ENCODE results near the gene ITPR2.
A peak's percentile ranks its signal among the peaks of the same experiment; 100 is the strongest.

Gene ITPR2

DNA sequence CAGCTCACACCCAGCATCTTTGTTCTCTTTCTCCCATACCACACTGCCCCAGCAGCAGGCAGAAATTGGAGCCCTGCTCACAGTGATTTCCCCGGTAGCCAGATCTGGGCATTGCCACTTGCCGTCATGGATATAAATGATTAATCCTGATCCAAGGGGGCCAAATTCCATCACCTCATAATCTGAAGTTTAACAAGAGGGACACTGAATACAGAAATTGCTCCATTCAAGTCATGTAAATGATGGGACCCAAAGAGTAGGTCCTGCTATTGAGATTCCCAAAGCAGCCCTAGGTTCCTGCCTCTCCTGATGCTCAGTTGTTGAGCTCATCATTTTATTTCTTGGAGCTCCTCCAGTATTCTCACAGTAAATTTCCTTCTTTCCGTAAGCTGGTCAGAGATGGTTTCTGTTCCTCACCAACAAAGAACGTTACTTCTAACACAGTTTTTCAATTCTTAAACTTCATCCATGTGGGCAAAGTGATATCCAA lies 11.7 kb downstream of the ITPR2 start:
- DNase-seq (ENCODE audit: low read depth): peak; percentile 24

DNA sequence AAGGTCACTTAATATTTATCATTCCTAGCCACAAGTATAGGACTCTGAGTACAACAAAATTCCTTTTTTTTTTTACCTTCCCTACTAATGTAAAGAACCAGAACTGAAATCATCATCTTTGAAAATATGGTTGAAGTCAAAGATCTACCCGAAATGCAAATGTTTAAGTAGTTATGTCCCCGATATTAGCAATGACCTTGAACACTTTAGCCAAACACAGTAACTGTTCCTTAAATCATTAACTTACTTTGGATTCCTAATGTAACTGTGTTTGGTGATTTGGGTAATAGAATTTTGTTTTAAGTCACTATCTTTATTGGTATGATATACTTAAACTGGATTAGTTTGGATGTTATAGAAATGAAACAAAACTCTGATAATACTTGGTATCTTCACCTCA lies 14.4 kb downstream of the ITPR2 start:
- no peak for DNase-seq (ENCODE audit: low read depth)

DNA sequence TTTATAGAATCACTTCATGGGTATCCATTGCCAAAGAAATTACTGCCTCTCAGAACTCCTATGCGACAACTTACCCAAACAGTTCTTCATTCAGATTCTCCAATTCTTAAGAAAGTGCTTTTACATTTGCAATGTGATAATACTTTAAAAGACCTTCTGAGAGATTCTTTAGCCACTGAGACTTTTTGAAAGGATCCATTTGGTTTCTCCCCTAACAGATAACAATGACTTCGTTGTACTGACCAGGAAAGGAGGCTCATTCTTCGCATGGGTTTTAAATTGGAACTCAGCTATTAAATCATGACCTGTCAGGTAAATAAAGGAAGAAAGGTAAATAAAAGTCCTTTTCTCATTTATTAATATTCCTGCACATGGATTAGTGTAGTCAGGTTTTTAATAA lies 14.8 kb downstream of the ITPR2 start:
- DNase-seq (ENCODE audit: low read depth): no peak

DNA sequence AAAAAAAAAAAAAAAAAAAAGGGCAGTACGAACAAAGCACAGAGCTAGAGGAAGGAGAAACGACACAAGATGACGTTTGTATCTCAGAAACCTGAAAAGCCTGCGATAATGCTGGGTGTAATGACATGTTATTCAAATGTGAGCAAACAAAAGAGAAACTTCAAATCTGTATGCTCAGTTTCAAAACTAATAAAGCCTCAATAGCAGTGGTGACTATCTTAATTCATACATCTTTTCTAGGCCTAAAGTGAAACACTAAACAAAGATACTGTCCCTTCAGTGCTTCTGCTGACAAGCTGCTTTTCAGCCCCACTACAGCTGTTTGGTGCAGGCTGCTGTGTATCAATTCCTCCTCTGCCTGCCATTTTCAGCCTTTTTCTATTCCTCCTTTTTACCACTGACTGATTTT lies 15.8 kb downstream of the ITPR2 start:
- DNase-seq (ENCODE audit: low read depth): no peak

DNA sequence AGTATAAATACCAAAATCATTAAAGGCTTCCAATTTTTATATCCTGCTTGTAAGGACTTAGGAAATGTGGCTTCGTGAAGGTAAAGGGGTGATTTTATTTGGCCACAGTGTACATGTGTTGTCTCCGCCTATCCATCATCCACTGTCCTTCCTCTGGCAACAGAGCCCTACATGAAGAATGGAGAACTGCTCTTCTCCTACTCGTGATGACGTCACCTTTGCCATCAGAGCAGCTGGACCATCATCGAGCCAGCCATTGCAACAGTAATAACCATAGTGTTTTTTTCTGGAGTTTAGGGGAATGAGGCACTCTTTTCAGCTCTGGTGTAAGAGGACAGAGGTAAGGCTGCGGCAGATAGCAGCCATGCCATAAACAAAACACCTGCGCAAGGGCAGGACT lies 19.2 kb downstream of the ITPR2 start:
- no peak for DNase-seq (ENCODE audit: low read depth)

DNA sequence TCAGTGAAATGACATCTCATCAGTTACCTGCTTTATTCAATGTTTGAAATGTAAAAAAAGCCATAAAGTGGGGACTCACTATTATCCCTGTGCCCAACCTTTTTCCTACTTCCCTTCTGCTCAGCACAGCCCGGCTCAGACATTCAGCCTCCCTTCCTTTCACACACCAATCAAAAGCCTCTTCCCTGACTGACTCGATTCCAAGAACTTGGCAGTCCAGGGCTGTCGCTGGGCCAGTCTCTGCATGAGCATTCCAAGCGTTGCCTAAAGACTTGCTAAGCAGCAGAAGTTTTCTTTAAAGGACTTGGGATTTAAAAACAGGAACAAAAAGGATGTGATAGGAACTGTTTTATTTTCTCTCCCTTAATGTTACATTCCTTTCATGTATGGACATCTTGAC lies 22.7 kb downstream of the ITPR2 start:
- peak; percentile 84 for DNase-seq (ENCODE audit: low read depth)

DNA sequence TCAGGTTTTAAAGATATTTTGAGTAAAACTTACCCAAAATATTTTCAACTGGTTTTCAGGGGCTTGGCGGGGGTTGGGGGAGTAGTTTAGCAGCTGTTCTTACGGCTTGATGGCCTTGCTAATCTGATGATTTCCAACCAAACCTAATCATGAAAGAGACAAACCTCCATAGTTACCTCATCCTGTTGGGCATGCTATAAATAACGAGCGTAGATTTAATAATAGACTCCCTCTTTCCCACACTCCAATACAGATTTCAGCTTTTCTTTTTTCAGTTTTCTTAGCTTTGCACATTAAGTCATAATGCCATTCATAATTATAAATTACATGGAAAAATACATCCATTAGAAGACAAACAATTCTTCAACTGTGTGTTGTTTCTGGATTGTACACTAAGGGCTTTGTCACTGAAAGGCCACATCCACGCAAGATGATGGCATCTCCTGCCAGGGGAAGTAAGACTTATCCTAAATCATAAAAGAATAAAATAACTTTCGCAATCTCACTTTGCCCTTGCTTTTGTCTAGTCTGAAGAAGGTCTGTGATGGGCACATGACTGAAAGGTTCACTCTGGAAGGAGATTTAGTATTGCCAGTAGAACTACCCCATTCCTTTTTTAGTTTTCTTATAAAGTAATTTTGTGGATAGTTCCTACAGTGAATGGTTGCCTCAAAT lies 23.2 kb downstream of the ITPR2 start:
- DNase-seq (ENCODE audit: low read depth): no peak

DNA sequence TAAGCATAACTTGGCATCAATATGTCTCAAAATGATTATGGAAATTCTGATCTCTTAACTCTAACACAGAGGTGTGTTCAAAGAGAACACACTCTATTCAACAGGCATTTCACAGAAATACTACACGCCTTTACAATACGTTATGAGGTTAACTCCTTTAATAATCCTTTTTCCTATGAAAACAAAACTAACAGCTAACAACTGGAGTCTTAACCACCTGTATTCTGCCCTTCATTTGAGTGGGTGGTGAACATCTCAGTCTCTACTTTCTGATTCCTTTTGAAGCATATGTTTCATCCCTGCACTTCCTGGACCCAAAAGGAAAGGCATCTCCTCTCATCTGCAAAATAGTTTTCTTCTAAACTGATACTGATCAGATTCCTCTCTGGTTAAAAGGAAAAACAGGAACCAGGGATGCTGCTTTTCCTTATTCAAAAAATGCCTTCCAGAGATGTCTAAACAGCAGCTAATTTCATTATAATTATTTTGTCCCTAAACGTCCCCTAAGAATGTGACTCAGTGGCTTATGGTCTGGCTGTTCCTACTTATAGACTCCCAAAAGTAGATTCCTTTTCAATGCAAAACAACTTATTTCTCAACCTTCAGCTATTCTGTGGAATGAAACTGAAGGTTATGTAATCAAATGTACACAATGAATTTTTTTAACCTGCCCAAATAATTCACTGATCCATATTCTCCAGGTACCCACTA lies 24.1 kb downstream of the ITPR2 start:
- DNase-seq (ENCODE audit: low read depth): no peak

DNA sequence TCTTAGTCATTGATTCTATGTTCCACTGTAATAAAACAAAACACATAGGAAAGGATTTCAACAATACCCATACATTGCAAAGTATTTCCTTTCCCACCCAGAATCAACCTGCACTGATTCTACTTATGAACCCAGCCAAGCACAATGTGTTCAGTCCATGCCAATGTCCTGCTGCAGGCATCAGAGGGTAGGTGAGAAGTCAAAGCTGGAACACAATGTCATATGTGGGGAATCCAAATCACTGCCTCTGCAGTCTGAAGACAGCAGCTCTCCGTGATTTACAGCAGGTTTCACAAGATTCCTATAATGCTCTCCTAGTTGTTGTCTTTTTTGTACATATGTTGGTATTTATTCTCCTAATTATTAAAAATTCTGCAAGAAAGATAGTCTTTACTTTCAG lies 25.7 kb downstream of the ITPR2 start:
- no peak for DNase-seq (ENCODE audit: low read depth)

DNA sequence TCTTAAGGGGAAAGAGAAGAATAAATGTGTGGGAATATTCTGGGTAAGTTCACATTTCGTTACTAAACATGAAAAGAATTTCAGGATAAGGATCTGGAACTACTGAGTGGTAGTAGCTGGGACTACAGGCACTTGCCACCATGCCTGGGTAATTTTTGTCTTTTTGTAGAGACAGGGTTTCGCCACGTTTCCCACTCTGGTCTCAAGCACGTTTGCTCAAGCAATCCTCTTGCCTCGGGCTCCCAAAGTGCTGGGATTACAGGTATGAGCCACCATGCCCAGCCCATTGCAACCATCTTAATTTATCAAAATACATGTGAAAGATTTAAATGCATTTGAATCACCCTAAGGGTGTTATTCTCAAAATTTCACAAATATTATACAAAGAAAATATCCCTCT lies 26.4 kb downstream of the ITPR2 start:
- no peak for DNase-seq (ENCODE audit: low read depth)

DNA sequence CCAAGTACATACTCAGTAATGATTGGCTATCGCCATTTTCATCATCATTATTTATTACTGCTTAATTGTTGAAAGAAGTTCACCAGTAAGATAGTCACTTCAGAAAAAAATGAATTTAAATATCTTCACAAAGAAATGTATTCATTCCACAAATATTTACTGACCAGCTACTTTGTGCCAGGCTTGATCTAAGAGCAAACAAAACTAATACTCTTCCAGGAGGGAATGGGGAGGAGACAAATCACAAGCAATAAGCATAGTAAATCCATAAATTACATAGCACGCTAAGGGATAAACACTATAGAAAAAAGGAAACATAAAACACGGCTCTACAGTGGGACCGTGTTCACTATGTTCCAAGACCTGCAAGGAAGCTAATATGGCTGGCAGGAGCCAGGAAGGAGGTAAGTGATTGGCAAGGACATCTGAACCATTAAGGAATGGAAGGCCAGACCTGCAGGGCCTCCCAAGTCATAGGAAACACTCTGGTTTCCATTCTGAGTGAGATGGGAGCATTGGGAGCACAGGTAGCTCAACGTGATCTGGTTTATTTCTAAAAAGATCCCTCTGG lies 27.5 kb downstream of the ITPR2 start:
- no peak for DNase-seq (ENCODE audit: low read depth)

DNA sequence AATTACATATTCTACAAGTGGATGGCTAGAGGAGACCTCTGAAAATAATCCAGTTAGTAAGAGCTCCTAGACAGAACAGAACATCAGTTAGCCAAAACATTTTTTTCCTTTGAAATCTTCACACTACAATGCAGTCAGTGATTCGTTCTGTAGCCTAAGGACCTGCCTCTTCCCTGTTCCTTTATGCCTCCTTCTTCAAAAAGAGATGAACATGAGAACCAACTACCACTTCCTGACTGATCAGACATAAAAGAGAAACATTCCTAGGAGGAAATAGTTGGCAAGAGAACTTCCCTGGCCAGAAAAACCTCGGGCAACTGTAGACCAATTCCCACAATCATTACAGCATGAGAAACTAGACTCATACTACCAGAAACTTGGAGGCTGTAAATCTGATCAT lies 29.4 kb downstream of the ITPR2 start:
- DNase-seq (ENCODE audit: low read depth): no peak

DNA sequence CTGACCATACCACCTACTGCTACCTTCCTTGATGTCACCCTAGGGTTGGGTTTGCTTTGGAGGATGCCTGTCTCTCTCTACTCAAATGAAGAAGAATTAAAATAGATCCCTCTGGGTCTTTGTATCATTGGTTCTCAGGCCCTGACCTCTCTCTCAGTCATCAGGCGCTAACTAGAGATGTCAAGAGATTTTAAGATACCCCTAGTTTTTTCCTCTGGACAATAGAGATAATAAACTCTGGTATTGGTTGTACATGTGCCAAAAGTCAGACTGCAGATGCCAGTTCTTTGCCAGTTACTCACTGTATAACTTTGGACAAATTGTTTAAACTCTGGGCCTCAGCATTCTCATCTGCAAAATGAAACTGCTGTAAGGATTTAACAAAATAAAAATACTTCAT lies 31.5 kb downstream of the ITPR2 start:
- DNase-seq (ENCODE audit: low read depth): no peak

DNA sequence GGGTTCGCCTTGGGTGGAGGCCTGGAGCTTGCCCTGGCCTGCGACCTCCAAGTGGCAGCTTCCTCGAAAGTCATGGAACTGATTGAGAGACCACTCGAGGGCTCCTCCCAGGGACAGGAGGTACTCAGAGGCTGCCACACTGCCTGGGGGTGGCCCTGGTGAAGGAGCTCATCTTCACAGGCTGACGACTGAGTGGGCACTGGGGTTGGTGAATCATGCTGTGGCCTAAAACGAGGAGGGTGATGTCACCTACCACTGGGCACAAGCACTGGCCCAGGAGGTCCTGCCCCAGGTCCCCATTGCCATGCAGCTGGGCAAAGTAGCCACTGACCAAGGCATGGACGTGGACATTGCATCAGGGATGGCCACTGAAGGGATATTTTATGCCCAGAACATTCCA lies 32.1 kb downstream of the ITPR2 start:
- no peak for DNase-seq (ENCODE audit: low read depth)

DNA sequence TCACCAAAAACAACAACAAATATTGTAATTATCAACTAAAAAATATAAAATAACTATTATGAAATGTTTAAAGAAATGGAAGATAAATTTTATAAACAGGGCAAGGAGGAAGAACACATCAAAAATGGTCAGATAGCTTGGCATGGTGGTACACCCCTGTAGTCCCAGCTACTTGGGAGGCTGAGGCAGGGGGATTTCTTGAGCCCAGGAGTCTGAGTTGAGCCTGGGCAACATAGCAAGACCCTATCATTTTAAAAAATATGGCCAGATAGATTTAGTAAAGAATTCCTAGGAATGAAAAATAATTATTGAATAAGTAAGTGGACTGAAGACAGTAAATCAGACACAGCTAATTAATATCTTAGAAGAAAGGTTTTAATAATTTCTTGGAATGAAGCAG lies 32.6 kb downstream of the ITPR2 start:
- DNase-seq (ENCODE audit: low read depth): no peak

DNA sequence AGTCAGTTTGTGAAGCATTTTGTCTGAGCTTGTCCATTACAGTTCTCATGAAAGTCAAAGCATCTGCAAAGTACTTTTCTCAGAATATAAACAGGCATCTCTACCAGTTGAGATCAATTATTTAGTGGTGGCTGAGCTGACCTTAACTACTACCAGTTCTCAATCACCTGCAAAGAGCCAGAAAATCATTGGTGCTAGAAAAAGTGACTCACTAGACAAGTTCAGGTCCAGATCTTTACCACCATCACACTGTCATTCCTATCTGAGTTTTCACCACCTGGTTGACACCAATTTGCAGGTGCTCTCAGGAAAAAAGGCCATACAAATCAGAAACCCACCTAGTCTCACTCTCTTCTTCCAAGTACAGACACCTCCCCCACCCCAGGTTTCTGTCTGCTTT lies 33.3 kb downstream of the ITPR2 start:
- no peak for DNase-seq (ENCODE audit: low read depth)

DNA sequence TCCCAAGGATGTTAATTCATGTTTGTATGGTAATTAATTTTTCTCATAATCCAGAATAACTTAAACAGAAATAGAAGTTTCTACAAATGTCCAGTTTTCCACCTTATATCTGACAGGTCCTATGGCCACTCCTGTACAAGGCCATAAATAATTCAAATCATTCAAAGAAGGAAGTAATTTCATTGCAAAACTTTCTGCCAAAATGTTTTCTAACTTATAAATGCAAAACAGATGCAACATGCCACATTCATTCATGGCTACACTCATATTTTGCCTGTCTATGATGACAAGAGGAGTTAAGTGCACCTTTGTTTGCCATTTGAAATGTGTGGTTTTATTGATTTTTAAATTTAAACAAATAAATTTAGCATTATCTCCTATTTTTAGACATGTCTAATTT lies 34.4 kb downstream of the ITPR2 start:
- DNase-seq (ENCODE audit: low read depth): no peak

DNA sequence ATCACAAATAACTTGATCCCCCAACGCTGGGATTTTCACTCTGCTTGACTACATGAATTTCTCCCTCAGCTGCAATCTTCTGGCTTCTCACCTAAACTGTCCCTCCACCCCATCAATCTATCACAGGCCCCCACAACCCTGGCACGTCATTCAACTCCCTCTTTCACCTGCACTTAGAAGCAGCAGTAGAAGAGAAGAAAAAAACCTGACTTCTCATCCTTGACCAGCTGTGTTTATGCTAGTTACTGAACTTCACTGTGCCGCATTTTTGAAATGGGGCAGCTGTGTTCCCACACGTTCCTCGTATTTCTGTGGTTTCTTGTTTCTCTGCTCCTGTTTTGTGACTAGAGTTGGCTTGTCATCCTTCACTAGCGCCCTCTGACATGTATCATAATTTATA lies 35.0 kb downstream of the ITPR2 start:
- DNase-seq (ENCODE audit: low read depth): no peak

DNA sequence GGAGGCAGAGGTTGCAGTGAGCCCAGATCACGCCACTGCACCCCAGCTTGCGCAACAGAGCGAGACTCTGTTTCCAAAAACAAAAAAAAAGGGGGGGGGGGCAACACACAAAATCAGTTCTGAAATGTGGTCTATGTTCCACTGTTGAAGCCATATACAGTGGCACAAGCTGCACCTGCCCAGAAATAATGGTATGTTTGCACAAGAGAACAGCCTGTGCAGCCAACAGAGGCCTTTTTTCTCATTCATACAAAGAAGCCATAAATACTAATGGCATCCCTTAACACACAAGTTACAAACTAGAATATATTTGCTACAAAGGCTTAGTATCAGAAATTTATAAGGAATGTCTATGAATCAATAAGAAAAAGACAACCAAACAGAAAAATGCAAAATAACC lies 37.1 kb downstream of the ITPR2 start:
- no peak for DNase-seq (ENCODE audit: low read depth)

DNA sequence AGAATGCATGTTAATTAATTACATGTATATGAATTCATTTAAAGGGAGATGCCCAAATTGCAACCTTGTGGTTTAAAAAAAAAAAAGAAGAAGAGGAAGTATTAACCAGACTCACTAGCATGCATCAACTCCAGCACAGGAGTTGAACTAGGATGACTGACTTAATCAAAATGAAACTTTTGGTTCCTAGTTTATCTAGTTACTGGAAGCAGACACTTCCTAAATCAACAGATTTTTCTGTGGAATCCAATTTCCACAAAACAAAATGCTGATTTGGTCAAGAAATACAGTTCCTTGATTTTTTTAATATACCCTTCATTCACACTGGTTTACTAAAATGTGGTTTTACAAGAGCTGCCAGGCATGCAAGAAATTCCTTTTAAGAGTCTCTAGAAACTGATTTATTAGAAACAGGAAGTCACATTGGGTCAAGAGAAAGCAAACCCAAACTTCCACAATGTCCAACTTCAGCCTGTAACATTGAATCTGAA lies 41.6 kb downstream of the ITPR2 start:
- no peak for DNase-seq (ENCODE audit: low read depth)

DNA sequence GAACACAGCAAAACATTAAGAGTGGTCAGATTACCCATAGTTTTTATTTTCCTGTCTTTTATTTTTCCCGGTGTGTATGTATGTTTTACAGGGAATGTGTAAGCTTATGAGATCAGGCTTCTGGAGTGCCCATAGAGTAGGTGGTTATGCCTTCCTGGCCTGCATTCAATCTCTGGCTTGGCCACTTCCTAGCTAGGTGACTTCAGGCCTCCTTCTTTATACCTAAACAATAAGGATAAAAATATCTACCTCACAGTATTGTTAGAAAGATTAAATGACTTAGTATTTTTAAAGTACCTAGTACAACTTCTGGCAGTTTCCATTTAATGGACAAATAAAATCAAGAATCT lies 42.4 kb downstream of the ITPR2 start:
- DNase-seq (ENCODE audit: low read depth): no peak

DNA sequence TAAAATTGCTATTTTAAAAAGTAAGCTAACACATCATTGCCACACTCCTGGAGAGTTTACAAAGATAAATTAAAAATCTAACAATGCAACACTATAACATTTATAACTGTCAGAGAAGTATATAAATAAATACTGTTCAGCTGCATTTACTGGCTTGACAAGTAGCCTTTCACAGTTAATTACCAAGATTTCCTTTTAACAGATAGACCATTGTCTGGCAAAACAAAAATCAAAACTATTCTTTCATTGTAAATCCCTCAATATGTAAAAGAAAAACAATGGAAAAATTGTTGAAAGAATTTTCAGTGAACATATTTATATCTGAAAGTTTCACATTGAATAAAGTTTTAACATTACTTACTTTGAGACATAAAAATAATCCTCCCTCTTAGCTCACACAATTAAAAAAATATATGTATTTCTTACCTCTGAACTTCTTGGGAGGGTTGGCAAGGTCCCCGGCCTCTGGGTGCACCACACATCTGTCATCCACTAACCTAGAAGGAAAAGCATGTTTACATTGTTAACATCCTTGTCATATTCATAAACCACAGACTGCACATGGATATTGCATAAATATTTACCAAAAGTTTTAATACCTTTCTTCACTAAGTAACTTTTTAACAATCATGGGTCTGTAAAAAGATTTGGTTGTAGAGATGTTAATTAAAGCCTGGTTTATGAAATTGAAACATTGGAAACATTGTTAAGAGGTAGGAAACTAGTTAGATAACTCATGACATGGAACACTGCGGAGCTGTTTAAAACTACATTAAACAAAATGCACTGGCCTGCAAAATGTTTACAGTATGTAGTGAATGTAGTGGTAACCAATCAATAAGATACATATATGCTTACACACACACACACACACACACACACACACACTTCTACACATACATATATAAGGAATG lies 43.0 kb downstream of the ITPR2 start:
- DNase-seq (ENCODE audit: low read depth): no peak

Measured in stromal cell of bone marrow (primary cell).